T-cell (primary cell): ENCODE measurements around the gene UNG. TPM values are rescaled to one million over a fixed set of nuclear protein-coding genes. Genes with fewer than 3 reads are reported as not detected.
"Not testable (repeated sequence)": the region's sequence is repeated elsewhere in the genome, so short reads cannot be mapped to it uniquely, and the experiment has no call there.

Experiments used
- ATAC-seq, 4 experiments: fragments of 200-7000 bp in 3 of 4; fragments of 150-1000 bp in 1 of 4; cut with Tn5 transposase; replicated peaks in 1 of 4; 1 replicate in 3 of 4; 2 replicates in 1 of 4; pipeline ENCODE4 v1.10.0; 2021; ENCODE audit warnings: moderate library complexity in 3 of 4, mild to moderate bottlenecking in 2 of 4, moderate number of reproducible peaks in 1 of 4
- CTCF ChIA-PET, 2 donors: fragments of 300-600 bp; sonication (Branson Sonifier 250); formaldehyde crosslinking; loops; one replicate each; lab custom pipeline; 2022; ENCODE audit warnings: antibody characterized with exemption in 2 of 2; lab: Charles Lee
- POLR2A ChIA-PET, 2 donors: fragments of 300-600 bp; sonication (Branson Sonifier 250); formaldehyde crosslinking; loops; one replicate each; lab custom pipeline; 2022; ENCODE audit warnings: antibody characterized with exemption in 2 of 2; lab: Charles Lee
- DNase-seq, 35 experiments: peaks; one replicate each; pipeline versions ENCODE4 v3.0.0 to v3.0.0-alpha.2; 2013 to 2023
- H3K27ac ChIP-seq: one replicate; pipeline ENCODE4 v1.5.1; 2013; ENCODE audit warnings: low read length
- H3K27me3 ChIP-seq, 2 experiments: replicated peaks in 1 of 2; 1 replicate in 1 of 2; 2 replicates in 1 of 2; pipeline versions ENCODE4 v1.6.1 to v1.7.0; 2013; ENCODE audit warnings: low read length in 1 of 2, mixed read lengths in 1 of 2; ENCODE audit not compliant: control insufficient read depth in 2 of 2, insufficient read depth in 2 of 2; ENCODE audit errors: extremely low read depth in 1 of 2
- H3K36me3 ChIP-seq, 2 donors: 1 replicate in 1 of 2; 2 replicates in 1 of 2; pipeline versions ENCODE4 v1.6.1 to v1.7.0; 2013; ENCODE audit warnings: low read length in 1 of 2; ENCODE audit not compliant: control insufficient read depth in 2 of 2, insufficient read depth in 1 of 2; ENCODE audit errors: extremely low read depth in 1 of 2
- H3K4me1 ChIP-seq, 2 experiments: 1 replicate in 1 of 2; 2 replicates in 1 of 2; pipeline versions ENCODE4 v1.6.1 to v1.7.0; 2013; ENCODE audit warnings: low read length in 2 of 2, mixed read lengths in 1 of 2; ENCODE audit not compliant: insufficient read depth in 2 of 2, control insufficient read depth in 1 of 2; ENCODE audit errors: extremely low read depth in 1 of 2
- H3K4me3 ChIP-seq, 2 donors: 1 replicate in 1 of 2; 2 replicates in 1 of 2; pipeline versions ENCODE4 v1.5.1 to v1.7.0; 2013; ENCODE audit warnings: mild to moderate bottlenecking in 2 of 2, low read length in 1 of 2, moderate library complexity in 1 of 2; ENCODE audit not compliant: control insufficient read depth in 1 of 2; ENCODE audit errors: extremely low read depth in 1 of 2
- H3K9me3 ChIP-seq: 2 replicates; pipeline ENCODE4 v1.7.0; 2013
- H3K27ac Mint-ChIP-seq, 2 donors: one replicate each; pipeline ENCODE4 v1.8.0; 2020 to 2021; ENCODE audit warnings: mild to moderate bottlenecking in 2 of 2, mixed read lengths in 2 of 2
- H3K27me3 Mint-ChIP-seq, 2 donors: one replicate each; pipeline ENCODE4 v1.8.0; 2021 to 2022; ENCODE audit warnings: mixed read lengths in 2 of 2
- H3K36me3 Mint-ChIP-seq: one replicate; pipeline ENCODE4 v1.8.0; 2021; ENCODE audit warnings: mixed read lengths
- H3K4me1 Mint-ChIP-seq, 3 donors: one replicate each; pipeline ENCODE4 v1.8.0; 2020 to 2022; ENCODE audit warnings: mixed read lengths in 3 of 3, mild to moderate bottlenecking in 1 of 3
- H3K4me3 Mint-ChIP-seq, 3 donors: one replicate each; pipeline ENCODE4 v1.8.0; 2020 to 2022; ENCODE audit warnings: mild to moderate bottlenecking in 3 of 3, mixed read lengths in 3 of 3, moderate library complexity in 3 of 3
- H3K9me3 Mint-ChIP-seq, 3 donors: one replicate each; pipeline ENCODE4 v1.8.0; 2020 to 2022; ENCODE audit warnings: mixed read lengths in 3 of 3
- WGBS: methylation state at CpG from one replicate; pipeline ENCODE4 v1.1.5; 2013; ENCODE audit warnings: missing lambda C conversion rate; ENCODE audit not compliant: insufficient coverage; 5-methylcytosine and 5-hydroxymethylcytosine counted together
- total RNA-seq, 35 experiments: library from RNA in 6 of 35; stranded (reverse) in 6 of 35; fragments of 120-200 nt in 1 of 35; gene quantifications; one replicate each; pipeline versions ENCODE4 v1.2.1 to v1.2.4 and lab custom pipeline; 2013 to 2026

UNG gene
- total RNA-seq, 5 donors from 2014 or later (not counting 1 experiment from before 2014, with no cell fraction given) = 8.7 to 19.7 (median 16.8) TPM

DNA sequence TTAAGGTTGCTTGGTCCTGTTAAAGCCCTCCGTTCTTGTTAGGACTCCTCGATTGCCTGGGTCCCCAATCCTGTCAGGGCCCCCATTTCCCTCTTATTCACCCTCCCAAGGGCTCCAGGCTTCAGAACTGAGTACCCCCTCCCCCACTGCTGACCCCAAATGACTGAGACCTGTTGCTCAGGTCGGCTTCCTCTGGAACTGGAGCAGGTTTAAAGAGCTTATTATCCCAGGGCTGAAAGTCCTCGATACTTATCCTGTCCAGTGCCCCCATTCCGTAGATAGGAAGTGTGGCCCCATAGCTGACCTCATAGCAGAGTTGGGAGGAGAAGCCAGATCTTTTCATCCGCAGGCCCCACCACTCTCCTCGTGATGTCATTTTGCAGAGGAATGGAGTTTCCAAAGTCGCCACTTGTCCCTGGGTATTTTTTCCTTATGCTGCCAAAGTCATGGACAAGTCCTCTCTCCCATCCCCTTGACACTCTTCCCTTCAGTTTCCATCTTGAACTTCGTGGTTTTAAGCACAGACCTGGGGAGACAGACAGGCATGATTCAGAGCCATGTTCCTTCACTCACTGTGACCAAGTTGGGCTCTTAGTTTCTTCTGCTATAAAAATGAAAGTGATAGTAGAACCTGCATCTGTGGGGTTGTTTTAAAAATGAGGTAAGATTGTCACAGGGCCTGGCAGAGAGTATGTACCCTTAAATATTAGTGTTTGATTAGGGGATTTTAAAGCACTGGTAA lies 43.8 kb upstream of the UNG start:
- 15% methylated on average over 6 of the region's 9 CpGs for WGBS
- H3K36me3 Mint-ChIP-seq = peaks cover 12% of the 10 kb centered on the region
- Histone ChIP-seq H3K9me3 (no peaks in the 10 kb centered on the region), H3K4me3 (peak overlapping the region; percentile 97 to 99), H3K27me3 (no peaks in the 10 kb centered on the region), H3K36me3 (peaks cover 3 to 11% of the 10 kb centered on the region in 2 donors), H3K4me1 (peaks cover 6 to 16% of the 10 kb centered on the region in 2 experiments), H3K27ac (peak overlapping the region; percentile 92)
- CTCF ChIA-PET = interaction anchor here in 1 of 2 donors (0.5 to 1.5 kb wide), 4 partner anchors 31 to 248 kb away, joined by 3 to 8 read pairs (median 4); partner anchors contain the start of gene ALKBH2
- no peaks in the 10 kb centered on the region for H3K27me3 Mint-ChIP-seq
- peak overlapping the region; percentile 86 to 98 (median 90) for H3K4me3 Mint-ChIP-seq
- peak overlapping the region; percentile 93 for H3K27ac Mint-ChIP-seq
- DNase-seq (peak in 12 of 35 experiments; percentile 2 to 70 (median 6)), ATAC-seq (peak; percentile 46 to 62 (median 52))
- POLR2A ChIA-PET = no interaction called here
- no peaks in the 10 kb centered on the region for H3K9me3 Mint-ChIP-seq
- H3K4me1 Mint-ChIP-seq = peaks cover 12 to 31% (median 19%) of the 10 kb centered on the region in 3 donors

GRCh38 chr12:109054124-109054513 lies 43.3 kb upstream of the UNG start:
- Mint-ChIP-seq H3K27ac (peak overlapping the region; percentile 93), H3K4me3 (peak overlapping the region; percentile 86 to 98 (median 90)), H3K36me3 (peaks cover 14% of the 10 kb centered on the region), H3K4me1 (peaks cover 12 to 31% (median 19%) of the 10 kb centered on the region in 3 donors)
- peaks cover 6 to 16% of the 10 kb centered on the region in 2 experiments for H3K4me1 ChIP-seq
- CTCF ChIA-PET = interaction anchor here in 1 of 2 donors (0.7 to 1.5 kb wide), 5 partner anchors 14 to 106 kb away, joined by 3 to 8 read pairs (median 4); partner anchors contain the start of gene ALKBH2
- H3K9me3 ChIP-seq, H3K27me3 ChIP-seq, POLR2A ChIA-PET, H3K27me3 Mint-ChIP-seq, DNase-seq, H3K9me3 Mint-ChIP-seq: not testable (repeated sequence)
- H3K36me3 ChIP-seq = peaks cover 3 to 14% of the 10 kb centered on the region in 2 donors
- peak overlapping the region in 1 of 2 donors; percentile 97 for H3K4me3 ChIP-seq
- WGBS = no CpG with 5 or more reads among the region's 4 CpGs
- H3K27ac ChIP-seq = peak overlapping the region; percentile 92
- peak in 2 of 4 experiments; percentile 2 to 10 for ATAC-seq

DNA sequence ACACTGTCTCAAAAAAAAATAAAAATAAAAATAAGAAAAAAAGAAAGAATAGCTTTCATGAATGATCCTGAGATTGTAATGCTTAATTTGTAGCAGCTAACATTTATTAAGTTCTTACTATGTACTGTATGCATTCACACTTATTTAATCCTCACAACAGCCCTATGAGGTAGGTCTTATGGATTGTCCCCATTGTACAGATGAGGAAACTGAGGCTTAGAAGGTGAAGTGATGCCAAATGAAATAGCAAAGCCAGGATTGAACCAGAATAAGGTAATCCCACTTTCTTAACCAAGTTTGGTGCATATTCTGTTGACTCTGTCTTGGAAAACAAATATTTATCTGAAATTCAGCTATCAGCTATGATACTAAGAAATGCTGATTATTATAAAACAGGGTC lies 42.9 kb upstream of the UNG start:
- H3K36me3 ChIP-seq = peaks cover 3 to 14% of the 10 kb centered on the region in 2 donors
- H3K4me1 ChIP-seq = peaks cover 6 to 16% of the 10 kb centered on the region in 2 experiments
- H3K27me3 Mint-ChIP-seq = no peaks in the 10 kb centered on the region
- H3K27ac Mint-ChIP-seq = peak overlapping the region; percentile 74 to 93
- peaks cover 15% of the 10 kb centered on the region for H3K36me3 Mint-ChIP-seq
- POLR2A ChIA-PET = no interaction called here
- H3K27me3 ChIP-seq = no peaks in the 10 kb centered on the region
- no peak for ATAC-seq
- peaks cover 12 to 31% (median 19%) of the 10 kb centered on the region in 3 donors for H3K4me1 Mint-ChIP-seq
- H3K4me3 Mint-ChIP-seq = no peak overlapping the region
- DNase-seq = no peak
- H3K9me3 Mint-ChIP-seq = no peaks in the 10 kb centered on the region
- H3K9me3 ChIP-seq = no peaks in the 10 kb centered on the region
- H3K27ac ChIP-seq = peak overlapping the region; percentile 92
- CTCF ChIA-PET = interaction anchor here in 1 of 2 donors (0.7 to 1.5 kb wide), 5 partner anchors 13 to 107 kb away, joined by 3 to 8 read pairs (median 4); partner anchors contain the start of gene ALKBH2
- no peak overlapping the region for H3K4me3 ChIP-seq

- Histone ChIP-seq H3K4me1 (peaks cover 6 to 16% of the 10 kb centered on the region in 2 experiments), H3K9me3 (no peaks in the 10 kb centered on the region), H3K4me3 (no peak overlapping the region), H3K36me3 (peaks cover 3 to 14% of the 10 kb centered on the region in 2 donors), H3K27ac (no peak overlapping the region), H3K27me3 (no peaks in the 10 kb centered on the region)
- ChIA-PET CTCF (no interaction called here), POLR2A (no interaction called here)
- Mint-ChIP-seq H3K27me3 (no peaks in the 10 kb centered on the region), H3K9me3 (no peaks in the 10 kb centered on the region), H3K36me3 (peaks cover 19% of the 10 kb centered on the region), H3K4me3 (no peak overlapping the region), H3K27ac (no peak overlapping the region), H3K4me1 (peaks cover 10 to 29% (median 15%) of the 10 kb centered on the region in 3 donors)
- ATAC-seq (no peak), DNase-seq (no peak)
- WGBS = no CpG with 5 or more reads among the region's 3 CpGs
Measured at GRCh38 chr12:109056891-109057290, 40.5 kb upstream of the UNG start.

- DNase-seq (no peak), ATAC-seq (no peak)
- Histone ChIP-seq H3K4me3 (no peak overlapping the region), H3K27ac (no peak overlapping the region), H3K36me3 (peaks cover 3 to 14% of the 10 kb centered on the region in 2 donors), H3K9me3 (no peaks in the 10 kb centered on the region), H3K27me3 (no peaks in the 10 kb centered on the region), H3K4me1 (peaks cover 3 to 11% of the 10 kb centered on the region in 2 experiments)
- Mint-ChIP-seq H3K9me3 (no peaks in the 10 kb centered on the region), H3K4me3 (no peak overlapping the region), H3K27me3 (no peaks in the 10 kb centered on the region), H3K36me3 (peaks cover 19% of the 10 kb centered on the region), H3K4me1 (peaks cover 6 to 24% (median 11%) of the 10 kb centered on the region in 3 donors), H3K27ac (no peak overlapping the region)
- ChIA-PET CTCF (no interaction called here), POLR2A (no interaction called here)
- 100% methylated on average over 1 of the region's 1 CpG for WGBS
Measured at GRCh38 chr12:109057376-109057775, 40.0 kb upstream of the UNG start.

- H3K4me1 ChIP-seq = peaks cover 0 to 6% of the 10 kb centered on the region in 2 experiments
- no peaks in the 10 kb centered on the region for H3K9me3 ChIP-seq
- Mint-ChIP-seq H3K27ac (no peak overlapping the region), H3K4me3 (no peak overlapping the region), H3K9me3 (no peaks in the 10 kb centered on the region), H3K36me3 (peaks cover 23% of the 10 kb centered on the region), H3K27me3 (no peaks in the 10 kb centered on the region), H3K4me1 (peaks cover 8 to 12% (median 12%) of the 10 kb centered on the region in 3 donors)
- peaks cover 3 to 14% of the 10 kb centered on the region in 2 donors for H3K36me3 ChIP-seq
- DNase-seq (no peak), ATAC-seq (no peak)
- CTCF ChIA-PET = interaction anchor here in 1 of 2 donors (0.6 kb wide), 1 partner anchor 38 kb away, joined by 3 read pairs; no protein-coding TSS in a partner anchor
- no peaks in the 10 kb centered on the region for H3K27me3 ChIP-seq
- no peak overlapping the region for H3K4me3 ChIP-seq
- POLR2A ChIA-PET = interaction anchor here (0.5 to 0.6 kb wide), 2 partner anchors 197 to 207 kb away, joined by 4 read pairs; no protein-coding TSS in a partner anchor
- no peak overlapping the region for H3K27ac ChIP-seq
- WGBS = 100% methylated on average over 4 of the region's 6 CpGs
Measured at GRCh38 chr12:109058773-109059172, 38.6 kb upstream of the UNG start.
